ENCODE measurements around the gene CNGB1.

DNA sequence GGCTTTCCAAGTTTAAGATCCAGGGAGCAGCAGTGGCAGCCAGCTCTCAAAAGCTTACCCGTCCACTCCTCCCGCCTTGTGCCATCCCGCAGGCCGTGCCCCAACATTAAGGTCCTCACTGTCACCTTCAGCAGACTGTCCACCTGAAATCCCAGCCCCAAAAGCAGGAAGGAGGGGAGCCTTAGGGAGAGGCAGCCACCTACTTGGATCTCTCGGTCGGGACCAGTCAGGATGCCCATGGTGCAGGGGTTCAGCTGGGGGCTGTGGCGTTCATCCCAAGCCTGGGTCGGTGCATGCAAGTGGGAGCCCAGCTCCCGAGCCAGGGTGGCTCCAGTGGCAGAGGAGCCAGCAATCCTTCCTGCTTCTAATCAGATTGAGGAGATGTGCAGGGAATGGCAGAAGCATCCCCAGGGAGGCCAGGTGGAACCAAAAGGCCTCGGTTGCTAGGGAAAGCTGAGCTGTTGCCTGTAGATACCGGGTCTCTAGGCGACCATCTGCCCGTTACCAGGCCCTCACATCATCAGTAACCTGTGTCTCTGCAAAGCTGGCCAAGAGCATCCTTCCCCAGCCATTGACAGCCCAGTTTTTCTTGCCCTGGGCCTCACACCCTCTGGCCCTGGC lies 24.6 kb downstream of the CNGB1 start:
- TF ChIP-seq YY1 (IDR thresholded peaks at IDR 0.05): no peak
- no peak for TF ChIP-seq EGR1 (IDR thresholded peaks at IDR 0.05; ENCODE audit: low read depth in 2 of 2)
- TF ChIP-seq, protein P1, sequence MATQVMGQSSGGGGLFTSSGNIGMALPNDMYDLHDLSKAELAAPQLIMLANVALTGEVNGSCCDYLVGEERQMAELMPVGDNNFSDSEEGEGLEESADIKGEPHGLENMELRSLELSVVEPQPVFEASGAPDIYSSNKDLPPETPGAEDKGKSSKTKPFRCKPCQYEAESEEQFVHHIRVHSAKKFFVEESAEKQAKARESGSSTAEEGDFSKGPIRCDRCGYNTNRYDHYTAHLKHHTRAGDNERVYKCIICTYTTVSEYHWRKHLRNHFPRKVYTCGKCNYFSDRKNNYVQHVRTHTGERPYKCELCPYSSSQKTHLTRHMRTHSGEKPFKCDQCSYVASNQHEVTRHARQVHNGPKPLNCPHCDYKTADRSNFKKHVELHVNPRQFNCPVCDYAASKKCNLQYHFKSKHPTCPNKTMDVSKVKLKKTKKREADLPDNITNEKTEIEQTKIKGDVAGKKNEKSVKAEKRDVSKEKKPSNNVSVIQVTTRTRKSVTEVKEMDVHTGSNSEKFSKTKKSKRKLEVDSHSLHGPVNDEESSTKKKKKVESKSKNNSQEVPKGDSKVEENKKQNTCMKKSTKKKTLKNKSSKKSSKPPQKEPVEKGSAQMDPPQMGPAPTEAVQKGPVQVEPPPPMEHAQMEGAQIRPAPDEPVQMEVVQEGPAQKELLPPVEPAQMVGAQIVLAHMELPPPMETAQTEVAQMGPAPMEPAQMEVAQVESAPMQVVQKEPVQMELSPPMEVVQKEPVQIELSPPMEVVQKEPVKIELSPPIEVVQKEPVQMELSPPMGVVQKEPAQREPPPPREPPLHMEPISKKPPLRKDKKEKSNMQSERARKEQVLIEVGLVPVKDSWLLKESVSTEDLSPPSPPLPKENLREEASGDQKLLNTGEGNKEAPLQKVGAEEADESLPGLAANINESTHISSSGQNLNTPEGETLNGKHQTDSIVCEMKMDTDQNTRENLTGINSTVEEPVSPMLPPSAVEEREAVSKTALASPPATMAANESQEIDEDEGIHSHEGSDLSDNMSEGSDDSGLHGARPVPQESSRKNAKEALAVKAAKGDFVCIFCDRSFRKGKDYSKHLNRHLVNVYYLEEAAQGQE (IDR thresholded peaks at IDR 0.05): no peak
- TF ChIP-seq, protein P2, sequence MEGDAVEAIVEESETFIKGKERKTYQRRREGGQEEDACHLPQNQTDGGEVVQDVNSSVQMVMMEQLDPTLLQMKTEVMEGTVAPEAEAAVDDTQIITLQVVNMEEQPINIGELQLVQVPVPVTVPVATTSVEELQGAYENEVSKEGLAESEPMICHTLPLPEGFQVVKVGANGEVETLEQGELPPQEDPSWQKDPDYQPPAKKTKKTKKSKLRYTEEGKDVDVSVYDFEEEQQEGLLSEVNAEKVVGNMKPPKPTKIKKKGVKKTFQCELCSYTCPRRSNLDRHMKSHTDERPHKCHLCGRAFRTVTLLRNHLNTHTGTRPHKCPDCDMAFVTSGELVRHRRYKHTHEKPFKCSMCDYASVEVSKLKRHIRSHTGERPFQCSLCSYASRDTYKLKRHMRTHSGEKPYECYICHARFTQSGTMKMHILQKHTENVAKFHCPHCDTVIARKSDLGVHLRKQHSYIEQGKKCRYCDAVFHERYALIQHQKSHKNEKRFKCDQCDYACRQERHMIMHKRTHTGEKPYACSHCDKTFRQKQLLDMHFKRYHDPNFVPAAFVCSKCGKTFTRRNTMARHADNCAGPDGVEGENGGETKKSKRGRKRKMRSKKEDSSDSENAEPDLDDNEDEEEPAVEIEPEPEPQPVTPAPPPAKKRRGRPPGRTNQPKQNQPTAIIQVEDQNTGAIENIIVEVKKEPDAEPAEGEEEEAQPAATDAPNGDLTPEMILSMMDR (IDR thresholded peaks at IDR 0.05; ENCODE audit: low read depth, low read length, missing input control): no peak
- no peak for TF ChIP-seq RAD21 (IDR thresholded peaks at IDR 0.05)
- TF ChIP-seq, protein P3, sequence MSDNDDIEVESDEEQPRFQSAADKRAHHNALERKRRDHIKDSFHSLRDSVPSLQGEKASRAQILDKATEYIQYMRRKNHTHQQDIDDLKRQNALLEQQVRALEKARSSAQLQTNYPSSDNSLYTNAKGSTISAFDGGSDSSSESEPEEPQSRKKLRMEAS (IDR thresholded peaks at IDR 0.05): no peak
- TF ChIP-seq GABPA (IDR thresholded peaks at IDR 0.05 in 1 of 2, conservative IDR thresholded peaks at IDR 0.05 in 1 of 2): no peak
- no peak for TF ChIP-seq JUND (IDR thresholded peaks at IDR 0.05)
- no peak for TF ChIP-seq TAF1 (conservative IDR thresholded peaks at IDR 0.05)
- TF ChIP-seq SP1 (IDR thresholded peaks at IDR 0.05): no peak
- no peak for TF ChIP-seq FOXA1 (IDR thresholded peaks at IDR 0.05)
- TF ChIP-seq NR2F2 (IDR thresholded peaks at IDR 0.05): no peak
- TF ChIP-seq RXRA (IDR thresholded peaks at IDR 0.05): no peak
- TF ChIP-seq, protein P4, sequence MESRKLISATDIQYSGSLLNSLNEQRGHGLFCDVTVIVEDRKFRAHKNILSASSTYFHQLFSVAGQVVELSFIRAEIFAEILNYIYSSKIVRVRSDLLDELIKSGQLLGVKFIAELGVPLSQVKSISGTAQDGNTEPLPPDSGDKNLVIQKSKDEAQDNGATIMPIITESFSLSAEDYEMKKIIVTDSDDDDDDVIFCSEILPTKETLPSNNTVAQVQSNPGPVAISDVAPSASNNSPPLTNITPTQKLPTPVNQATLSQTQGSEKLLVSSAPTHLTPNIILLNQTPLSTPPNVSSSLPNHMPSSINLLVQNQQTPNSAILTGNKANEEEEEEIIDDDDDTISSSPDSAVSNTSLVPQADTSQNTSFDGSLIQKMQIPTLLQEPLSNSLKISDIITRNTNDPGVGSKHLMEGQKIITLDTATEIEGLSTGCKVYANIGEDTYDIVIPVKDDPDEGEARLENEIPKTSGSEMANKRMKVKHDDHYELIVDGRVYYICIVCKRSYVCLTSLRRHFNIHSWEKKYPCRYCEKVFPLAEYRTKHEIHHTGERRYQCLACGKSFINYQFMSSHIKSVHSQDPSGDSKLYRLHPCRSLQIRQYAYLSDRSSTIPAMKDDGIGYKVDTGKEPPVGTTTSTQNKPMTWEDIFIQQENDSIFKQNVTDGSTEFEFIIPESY (IDR thresholded peaks at IDR 0.05): no peak

Data from liver (tissue), 3 donors.